Aorta (tissue), 5 donors: ENCODE results near the gene NPAS3. TPM values are rescaled to one million over a fixed set of nuclear protein-coding genes. Genes with fewer than 3 reads are reported as not detected.

Experiments used
- ATAC-seq: fragments of 200-7000 bp; cut with Tn5 transposase; one replicate; pipeline ENCODE4 v1.9.1; 2022; ENCODE audit warnings: moderate library complexity; ENCODE audit not compliant: low FRiP score
- DNase-seq, 2 donors: peaks; one replicate each; pipeline ENCODE4 v3.0.0-alpha.2; 2020
- H3K27ac ChIP-seq, 2 donors: one replicate each; pipeline ENCODE4 v1.5.1; 2013; ENCODE audit warnings: low read length in 2 of 2, mild to moderate bottlenecking in 2 of 2, moderate library complexity in 2 of 2, control low read depth in 1 of 2, inconsistent platforms in 1 of 2, low read depth in 1 of 2
- H3K27me3 ChIP-seq, 2 donors: one replicate each; pipeline ENCODE4 v1.6.1; 2013; ENCODE audit warnings: control low read depth in 1 of 2, low read length in 1 of 2, mild to moderate bottlenecking in 1 of 2, moderate library complexity in 1 of 2; ENCODE audit not compliant: insufficient read depth in 2 of 2, control insufficient read depth in 1 of 2
- H3K36me3 ChIP-seq, 2 donors: one replicate each; pipeline ENCODE4 v1.6.1; 2013; ENCODE audit warnings: control low read depth in 1 of 2, low read length in 1 of 2, mild to moderate bottlenecking in 1 of 2; ENCODE audit not compliant: insufficient read depth in 2 of 2, control insufficient read depth in 1 of 2
- H3K4me1 ChIP-seq, 2 donors: one replicate each; pipeline ENCODE4 v1.6.1; 2013; ENCODE audit warnings: low read length in 2 of 2, control low read depth in 1 of 2, mild to moderate bottlenecking in 1 of 2, moderate library complexity in 1 of 2; ENCODE audit not compliant: insufficient read depth in 2 of 2, control insufficient read depth in 1 of 2
- H3K4me3 ChIP-seq, 2 donors: one replicate each; pipeline ENCODE4 v1.5.1; 2013; ENCODE audit warnings: low read length in 2 of 2, control low read depth in 1 of 2, mild to moderate bottlenecking in 1 of 2
- H3K9me3 ChIP-seq: one replicate; pipeline ENCODE4 v1.6.1; 2013; ENCODE audit warnings: mild to moderate bottlenecking, low read length; ENCODE audit not compliant: control insufficient read depth
- WGBS, 2 donors: extraction: QIAGEN DNeasy Blood & Tissue Kit; methylation state at CpG; one replicate each; pipeline ENCODE4 v1.1.7; 2013; 5-methylcytosine and 5-hydroxymethylcytosine counted together
- intact Hi-C, 2 donors: fragments of 100-400 bp; cut with DNase I; formaldehyde crosslinking; loops; one replicate each; pipeline versions ENCODE4 v1.14.2 to v1.15.0; 2022
- polyA plus RNA-seq, 2 donors: library from polyadenylated mRNA; stranded (reverse); fragments of 200-250 nt; gene quantifications; one replicate each; pipeline ENCODE4 v1.2.3, GENCODE V29; 2013
- total RNA-seq, 2 donors: library from RNA; stranded (reverse); fragmentation: NEBNext Ultra II Directional; extraction: Animal tissue kit (Norgen Biotek cat#: 25700); gene quantifications; one replicate each; pipeline ENCODE4 v1.2.1, GENCODE V29; 2021
- donor health status: healthy with polysubstance abuse.
- donor health status: Bipolar disorder and iron deficiency.
- donor health status: DM: no; HTN: no; CAD: no.
- donor health status: DM: no; HTN: no; CAD: no.
- donor health status: DM: yes; HTN: yes; CAD: no.

The NPAS3 gene
- total and polyA plus RNA-seq, 4 donors: 0.13 to 4.3 (median 0.50) TPM

GRCh38 chr14:33534104-33534503 lies 595.4 kb downstream of the NPAS3 start:
- no peak overlapping the region for H3K27ac ChIP-seq
- no peak overlapping the region for H3K4me3 ChIP-seq
- no peaks in the 10 kb centered on the region for H3K36me3 ChIP-seq
- ATAC-seq (no peak), DNase-seq (no peak)
- H3K4me1 ChIP-seq: no peaks in the 10 kb centered on the region
- 82 to 83% methylated on average over 2 of the region's 2 CpGs for WGBS, 2 donors
- no peaks in the 10 kb centered on the region for H3K9me3 ChIP-seq
- intact Hi-C loops: no loop called here
- H3K27me3 ChIP-seq: no peaks in the 10 kb centered on the region

GRCh38 chr14:33534632-33535031 lies 596.0 kb downstream of the NPAS3 start:
- Histone ChIP-seq H3K4me3 (no peak overlapping the region), H3K9me3 (no peaks in the 10 kb centered on the region), H3K4me1 (no peaks in the 10 kb centered on the region), H3K36me3 (no peaks in the 10 kb centered on the region), H3K27me3 (no peaks in the 10 kb centered on the region), H3K27ac (no peak overlapping the region)
- WGBS, 2 donors: 41 to 55% methylated on average over 6 of the region's 6 CpGs
- ATAC-seq (no peak), DNase-seq (no peak)
- intact Hi-C loops: no loop called here

GRCh38 chr14:33539918-33540357 lies 601.3 kb downstream of the NPAS3 start:
- intact Hi-C loops: no loop called here
- no peaks in the 10 kb centered on the region for H3K27me3 ChIP-seq
- 65 to 72% methylated on average over 3 of the region's 3 CpGs for WGBS, 2 donors
- peaks cover 3% of the 10 kb centered on the region for H3K9me3 ChIP-seq
- no peak for ATAC-seq
- no peak overlapping the region for H3K27ac ChIP-seq
- no peaks in the 10 kb centered on the region for H3K36me3 ChIP-seq
- no peak overlapping the region for H3K4me3 ChIP-seq
- no peak for DNase-seq
- no peaks in the 10 kb centered on the region for H3K4me1 ChIP-seq

GRCh38 chr14:33541171-33541570 lies 602.5 kb downstream of the NPAS3 start:
- WGBS, 2 donors: 93% methylated on average over 2 of the region's 2 CpGs
- peaks cover 3% of the 10 kb centered on the region for H3K9me3 ChIP-seq
- H3K36me3 ChIP-seq: no peaks in the 10 kb centered on the region
- DNase-seq (no peak), ATAC-seq (no peak)
- intact Hi-C loops: no loop called here
- H3K4me3 ChIP-seq: no peak overlapping the region
- no peak overlapping the region for H3K27ac ChIP-seq
- H3K27me3 ChIP-seq: no peaks in the 10 kb centered on the region
- no peaks in the 10 kb centered on the region for H3K4me1 ChIP-seq

- no peaks in the 10 kb centered on the region for H3K27me3 ChIP-seq
- H3K9me3 ChIP-seq: peaks cover 3% of the 10 kb centered on the region
- H3K4me3 ChIP-seq: no peak overlapping the region
- no peak for ATAC-seq
- no peaks in the 10 kb centered on the region for H3K36me3 ChIP-seq
- H3K27ac ChIP-seq: no peak overlapping the region
- no peak for DNase-seq
- H3K4me1 ChIP-seq: no peaks in the 10 kb centered on the region
- intact Hi-C loops: no loop called here
- 62 to 70% methylated on average over 11 of the region's 11 CpGs for WGBS, 2 donors
These were observed 603.9 kb downstream of the NPAS3 start for GRCh38 chr14:33542338-33543287.

- peaks cover 3% of the 10 kb centered on the region for H3K9me3 ChIP-seq
- ATAC-seq (no peak), DNase-seq (no peak)
- intact Hi-C loops: no loop called here
- no peak overlapping the region for H3K4me3 ChIP-seq
- no peak overlapping the region for H3K27ac ChIP-seq
- H3K36me3 ChIP-seq: no peaks in the 10 kb centered on the region
- no peaks in the 10 kb centered on the region for H3K27me3 ChIP-seq
- 93 to 99% methylated on average over 2 of the region's 2 CpGs for WGBS, 2 donors
- H3K4me1 ChIP-seq: no peaks in the 10 kb centered on the region
These were observed 607.0 kb downstream of the NPAS3 start for GRCh38 chr14:33545696-33546095.

- no peak for DNase-seq
- Histone ChIP-seq H3K36me3 (no peaks in the 10 kb centered on the region), H3K9me3 (peaks cover 3% of the 10 kb centered on the region), H3K27ac (no peak overlapping the region), H3K4me1 (no peaks in the 10 kb centered on the region), H3K27me3 (no peaks in the 10 kb centered on the region), H3K4me3 (no peak overlapping the region)
- 86 to 88% methylated on average over 1 of the region's 1 CpG for WGBS, 2 donors
- ATAC-seq: no peak
- intact Hi-C loops: no loop called here
These were observed 609.9 kb downstream of the NPAS3 start for GRCh38 chr14:33548606-33549005.

- WGBS, 2 donors: 42 to 59% methylated on average over 3 of the region's 3 CpGs
- intact Hi-C loops: no loop called here
- H3K27ac ChIP-seq: no peak overlapping the region
- no peaks in the 10 kb centered on the region for H3K9me3 ChIP-seq
- H3K36me3 ChIP-seq: no peaks in the 10 kb centered on the region
- DNase-seq: no peak
- H3K27me3 ChIP-seq: no peaks in the 10 kb centered on the region
- ATAC-seq: no peak
- H3K4me1 ChIP-seq: no peaks in the 10 kb centered on the region
- H3K4me3 ChIP-seq: no peak overlapping the region
These were observed 613.3 kb downstream of the NPAS3 start for GRCh38 chr14:33551963-33552362.

- intact Hi-C loops: no loop called here
- H3K27ac ChIP-seq: no peak overlapping the region
- no peaks in the 10 kb centered on the region for H3K4me1 ChIP-seq
- ATAC-seq: no peak
- no peak overlapping the region for H3K4me3 ChIP-seq
- no peaks in the 10 kb centered on the region for H3K27me3 ChIP-seq
- WGBS, 2 donors: 82 to 83% methylated on average over 6 of the region's 6 CpGs
- H3K9me3 ChIP-seq: no peaks in the 10 kb centered on the region
- DNase-seq: no peak
- no peaks in the 10 kb centered on the region for H3K36me3 ChIP-seq
These were observed 615.1 kb downstream of the NPAS3 start for GRCh38 chr14:33553706-33554278.
